Spleen (tissue), 7 donors: Measurements from ENCODE around the gene MKX.

Source experiments
- POLR2A ChIP-seq, 3 donors: fragments of 450-650 bp; IDR thresholded peaks; one replicate each; pipeline ENCODE4 v1.5.1; 2017; ENCODE audit warnings: antibody characterized with exemption in 3 of 3, mild to moderate bottlenecking in 1 of 3
- POLR2AphosphoS5 ChIP-seq, 3 donors: sonication (generic); formaldehyde crosslinking; IDR thresholded peaks; one replicate each; pipeline ENCODE4 v1.5.1; 2017; ENCODE audit warnings: antibody characterized with exemption in 3 of 3
- TF ChIP-seq, protein P1 (sequence below), 11 experiments: fragments of 200-600 bp in 7 of 11; fragments of 450-650 bp in 4 of 11; sonication (generic) in 4 of 11; IDR thresholded peaks in 8 of 11; conservative IDR thresholded peaks in 3 of 11; 1 replicate in 7 of 11; 2 replicates in 4 of 11; pipeline versions ENCODE4 v1.4.0 to v1.8.0; 2016 to 2021; ENCODE audit warnings: antibody characterized with exemption in 11 of 11, inconsistent platforms in 4 of 11, mild to moderate bottlenecking in 1 of 11
- donor health status: DM: no; HTN: no; CAD: no; lungs with moderate emphysema.
- donor health status: DM: no; HTN: no; CAD: no.
- donor health status: DM: no; HTN: no; CAD: no.

DNA sequence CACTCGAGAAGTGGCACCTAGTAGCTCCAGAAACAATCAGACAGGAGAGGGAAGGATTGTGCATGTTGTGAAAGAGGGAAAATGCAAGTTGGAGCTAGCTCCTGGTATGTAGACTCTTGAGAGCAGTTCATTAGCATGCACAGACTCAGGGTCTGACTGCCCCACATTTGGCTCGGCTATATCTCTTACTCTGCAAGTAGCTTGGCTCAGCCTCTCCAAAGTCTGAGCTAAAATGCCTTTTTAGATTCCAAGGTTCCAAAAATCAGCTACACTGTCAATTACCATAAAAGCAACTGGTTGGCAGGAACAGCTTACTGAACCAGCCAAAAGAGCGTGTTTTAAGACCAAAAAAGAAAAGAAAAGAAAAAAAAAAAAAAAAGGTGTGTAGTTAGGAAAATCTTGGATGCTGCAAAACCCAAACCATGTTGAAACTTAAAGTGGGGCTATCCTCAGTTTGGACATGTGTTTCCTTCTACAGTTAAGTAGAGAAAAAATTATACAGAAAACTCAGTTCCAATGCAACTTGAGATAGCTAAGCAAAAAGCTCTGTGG lies 65.5 kb downstream of the MKX start:
- TF ChIP-seq, protein P1, sequence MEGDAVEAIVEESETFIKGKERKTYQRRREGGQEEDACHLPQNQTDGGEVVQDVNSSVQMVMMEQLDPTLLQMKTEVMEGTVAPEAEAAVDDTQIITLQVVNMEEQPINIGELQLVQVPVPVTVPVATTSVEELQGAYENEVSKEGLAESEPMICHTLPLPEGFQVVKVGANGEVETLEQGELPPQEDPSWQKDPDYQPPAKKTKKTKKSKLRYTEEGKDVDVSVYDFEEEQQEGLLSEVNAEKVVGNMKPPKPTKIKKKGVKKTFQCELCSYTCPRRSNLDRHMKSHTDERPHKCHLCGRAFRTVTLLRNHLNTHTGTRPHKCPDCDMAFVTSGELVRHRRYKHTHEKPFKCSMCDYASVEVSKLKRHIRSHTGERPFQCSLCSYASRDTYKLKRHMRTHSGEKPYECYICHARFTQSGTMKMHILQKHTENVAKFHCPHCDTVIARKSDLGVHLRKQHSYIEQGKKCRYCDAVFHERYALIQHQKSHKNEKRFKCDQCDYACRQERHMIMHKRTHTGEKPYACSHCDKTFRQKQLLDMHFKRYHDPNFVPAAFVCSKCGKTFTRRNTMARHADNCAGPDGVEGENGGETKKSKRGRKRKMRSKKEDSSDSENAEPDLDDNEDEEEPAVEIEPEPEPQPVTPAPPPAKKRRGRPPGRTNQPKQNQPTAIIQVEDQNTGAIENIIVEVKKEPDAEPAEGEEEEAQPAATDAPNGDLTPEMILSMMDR (IDR thresholded peaks at IDR 0.05 in 8 of 11, conservative IDR thresholded peaks at IDR 0.05 in 3 of 11), result no peak
- TF ChIP-seq POLR2A (IDR thresholded peaks at IDR 0.05), result no peak
- TF ChIP-seq POLR2AphosphoS5 (IDR thresholded peaks at IDR 0.05), result no peak
